Astrocyte of the cerebellum (primary cell): ENCODE data around the gene UTS2R.

Experiments used
- DNase-seq: peaks from one replicate; pipeline ENCODE4 v3.0.0-alpha.2; 2011; ENCODE audit warnings: low read depth
- H3K4me3 ChIP-seq: 2 replicates; pipeline ENCODE4 v1.5.1; 2011; ENCODE audit warnings: mild to moderate bottlenecking, low read depth, low read length, moderate library complexity
- in situ Hi-C: cut with HindIII; loops from 2 replicates; pipeline ENCODE4 v1.10.0; 2017; ENCODE audit warnings: low sequenced_read_pairs
- TF ChIP-seq, protein P1 (sequence below): IDR thresholded peaks from 2 replicates; pipeline ENCODE4 v1.5.1; 2012; ENCODE audit warnings: low read length, low read depth, moderate library complexity, mild to moderate bottlenecking; ENCODE audit errors: missing control alignments

The UTS2R gene

DNA sequence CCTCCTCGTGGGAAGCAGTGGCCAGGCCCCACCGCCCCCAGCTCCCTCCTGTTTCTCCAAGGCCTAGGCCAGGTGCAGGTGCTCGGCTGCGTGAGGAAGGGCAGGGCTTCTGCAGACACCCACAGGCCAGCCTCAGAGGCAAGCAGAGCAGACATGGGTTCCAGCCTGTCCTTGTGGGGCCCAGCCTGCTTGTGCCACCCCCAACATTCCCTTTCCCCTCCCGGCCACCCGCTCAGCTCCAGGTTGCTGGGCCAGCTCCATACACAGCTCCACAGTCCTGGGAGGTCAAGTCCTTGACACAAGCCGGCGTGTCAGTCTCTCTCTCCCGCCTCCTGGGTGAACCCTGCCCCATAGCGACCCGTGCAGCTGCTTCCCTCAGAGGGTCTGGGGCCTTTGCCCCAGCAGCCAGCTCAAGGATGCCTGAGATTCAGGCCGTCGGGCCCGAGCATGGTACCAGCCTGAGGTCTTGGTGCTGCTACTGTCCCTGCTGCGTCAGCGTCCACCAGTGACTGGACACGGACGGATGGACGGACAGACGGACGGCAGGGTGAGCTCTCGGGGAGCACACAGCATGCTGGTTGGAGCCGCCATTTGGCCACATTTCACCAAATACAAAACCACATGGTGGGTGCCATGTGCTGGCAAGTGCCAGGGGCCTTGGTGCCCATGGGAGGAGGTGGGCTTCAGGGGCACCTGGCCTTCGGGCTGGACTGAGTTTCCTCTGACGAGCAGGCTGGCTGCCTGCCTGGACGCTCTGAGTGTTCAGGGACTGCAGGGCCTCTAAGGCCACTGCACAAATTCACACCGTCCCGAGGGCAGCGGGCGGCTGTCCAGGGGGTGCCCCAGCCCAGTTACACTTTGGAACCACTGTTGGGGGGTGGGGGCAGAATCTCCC lies 46.0 kb upstream of the UTS2R start:
- in situ Hi-C loops: no loop called here

DNA sequence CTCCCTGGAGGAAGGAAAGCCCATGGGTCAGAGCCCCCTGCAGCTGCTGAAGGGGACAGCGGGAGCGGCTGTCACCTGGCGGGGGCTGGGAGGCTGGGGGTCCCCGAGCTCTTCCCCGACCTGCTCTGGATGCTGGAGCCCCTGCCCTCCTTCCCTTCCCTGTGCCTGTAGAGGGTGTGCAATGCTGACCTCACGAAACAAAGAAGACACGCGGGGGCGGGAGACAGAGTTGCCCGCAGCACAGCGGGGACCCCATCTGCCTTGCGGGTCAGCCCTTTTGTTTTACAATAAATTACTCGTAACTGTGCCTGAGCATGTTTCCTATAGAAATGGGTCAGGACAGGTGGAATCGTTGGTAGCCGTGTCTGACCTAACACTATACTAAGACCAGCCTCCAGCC lies 44.3 kb upstream of the UTS2R start:
- no peak for DNase-seq
- in situ Hi-C loops: no loop called here
- no peak overlapping the region for H3K4me3 ChIP-seq
- TF ChIP-seq, protein P1, sequence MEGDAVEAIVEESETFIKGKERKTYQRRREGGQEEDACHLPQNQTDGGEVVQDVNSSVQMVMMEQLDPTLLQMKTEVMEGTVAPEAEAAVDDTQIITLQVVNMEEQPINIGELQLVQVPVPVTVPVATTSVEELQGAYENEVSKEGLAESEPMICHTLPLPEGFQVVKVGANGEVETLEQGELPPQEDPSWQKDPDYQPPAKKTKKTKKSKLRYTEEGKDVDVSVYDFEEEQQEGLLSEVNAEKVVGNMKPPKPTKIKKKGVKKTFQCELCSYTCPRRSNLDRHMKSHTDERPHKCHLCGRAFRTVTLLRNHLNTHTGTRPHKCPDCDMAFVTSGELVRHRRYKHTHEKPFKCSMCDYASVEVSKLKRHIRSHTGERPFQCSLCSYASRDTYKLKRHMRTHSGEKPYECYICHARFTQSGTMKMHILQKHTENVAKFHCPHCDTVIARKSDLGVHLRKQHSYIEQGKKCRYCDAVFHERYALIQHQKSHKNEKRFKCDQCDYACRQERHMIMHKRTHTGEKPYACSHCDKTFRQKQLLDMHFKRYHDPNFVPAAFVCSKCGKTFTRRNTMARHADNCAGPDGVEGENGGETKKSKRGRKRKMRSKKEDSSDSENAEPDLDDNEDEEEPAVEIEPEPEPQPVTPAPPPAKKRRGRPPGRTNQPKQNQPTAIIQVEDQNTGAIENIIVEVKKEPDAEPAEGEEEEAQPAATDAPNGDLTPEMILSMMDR: no peak

More for the DNA sequence above, 46.0 kb upstream of the UTS2R start:
- no peak for DNase-seq
- TF ChIP-seq, protein P1: no peak
- no peak overlapping the region for H3K4me3 ChIP-seq

DNA sequence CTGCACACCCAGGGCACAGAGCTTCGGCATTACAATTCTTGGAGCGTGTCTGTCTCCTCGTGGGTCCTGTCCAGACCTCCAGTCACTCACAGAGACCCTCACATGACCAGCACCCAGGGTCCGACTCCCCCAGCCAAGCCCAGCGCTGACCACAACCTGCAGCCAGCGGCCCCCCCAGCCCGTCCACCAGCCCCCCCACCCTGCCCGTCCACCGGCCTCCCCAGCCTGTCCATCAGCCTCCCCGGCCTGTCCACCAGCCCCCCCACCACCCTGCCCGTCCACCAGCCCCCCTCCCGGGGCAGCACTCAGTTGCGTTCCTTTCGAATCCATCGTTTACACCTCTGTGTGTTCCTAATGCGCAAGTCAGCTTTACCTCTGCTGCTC lies 43.8 kb upstream of the UTS2R start:
- in situ Hi-C loops: no loop called here
- DNase-seq: no peak
- TF ChIP-seq, protein P1: no peak
- H3K4me3 ChIP-seq: no peak overlapping the region

DNA sequence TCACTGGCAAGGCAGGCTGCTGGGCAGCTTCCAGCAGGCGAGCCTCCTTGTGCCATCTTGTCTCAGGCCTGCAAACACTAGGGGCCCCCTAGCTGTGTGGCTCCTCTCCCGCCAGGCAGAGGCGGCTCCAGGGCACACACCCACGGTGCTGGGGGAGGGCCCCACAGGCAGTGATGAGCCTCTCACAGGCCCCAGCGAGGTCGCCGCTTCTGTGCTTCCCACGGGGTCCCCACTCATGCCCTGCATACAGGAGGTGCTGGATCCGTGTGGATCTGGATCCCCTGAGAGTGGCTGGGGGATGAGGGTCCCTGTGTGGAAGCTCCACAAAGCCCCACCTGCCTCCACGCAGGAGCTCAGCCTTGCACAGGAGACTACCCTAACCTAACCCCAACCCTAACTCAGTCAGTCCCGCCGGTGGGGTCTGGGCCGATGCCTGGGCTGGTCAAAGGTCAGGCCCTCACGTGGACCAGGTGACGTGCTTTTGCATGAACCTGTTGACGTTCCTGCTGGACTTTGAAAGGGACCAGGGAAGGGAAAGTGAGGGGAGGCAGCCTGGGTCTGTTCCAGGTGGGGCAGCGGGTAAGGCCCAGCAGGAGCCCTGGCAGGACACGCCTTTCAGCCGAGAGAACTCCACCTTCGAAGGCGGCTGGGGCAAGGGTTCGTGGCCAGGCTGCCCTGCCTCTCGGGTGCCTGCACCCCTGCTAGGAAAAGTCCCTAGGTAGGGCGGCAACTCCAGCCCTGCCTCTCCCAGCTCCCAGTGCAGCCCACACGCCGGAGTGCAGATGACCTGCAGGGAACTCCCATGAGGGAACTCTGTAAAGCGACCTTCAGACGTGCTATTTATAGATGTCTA lies 43.2 kb upstream of the UTS2R start:
- no peak for DNase-seq
- in situ Hi-C loops: no loop called here
- no peak overlapping the region for H3K4me3 ChIP-seq
- TF ChIP-seq, protein P1: no peak

DNA sequence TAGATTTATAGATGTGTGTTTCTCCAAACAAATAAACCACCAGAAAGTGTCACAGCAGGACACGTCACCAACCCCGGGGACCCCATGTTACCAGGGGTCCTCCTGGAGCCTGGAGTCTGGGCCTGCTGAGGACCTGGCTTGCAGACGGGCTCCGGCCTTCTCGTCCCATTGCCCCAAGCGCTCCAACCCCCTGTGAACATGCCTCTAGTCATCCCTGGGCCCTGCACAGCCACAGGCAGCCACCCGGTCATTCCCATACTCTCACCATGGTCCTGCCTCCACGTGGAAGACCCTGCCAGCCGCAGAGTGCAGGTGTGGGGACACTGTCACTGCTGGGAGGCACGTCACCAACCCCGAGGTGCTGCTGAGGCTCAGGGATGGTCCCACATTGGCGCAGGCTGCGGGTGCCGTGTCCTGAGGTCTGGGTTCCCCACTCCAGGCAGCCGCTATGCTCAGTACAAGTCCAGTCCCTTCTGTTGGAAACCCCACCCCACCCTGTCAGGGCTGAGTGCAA lies 42.5 kb upstream of the UTS2R start:
- in situ Hi-C loops: no loop called here

More for the DNA sequence above, 42.5 kb upstream of the UTS2R start:
- TF ChIP-seq, protein P1: no peak
- H3K4me3 ChIP-seq: no peak overlapping the region
- no peak for DNase-seq
